ENCODE results near the gene PAQR8.

GRCh38 chr6:52324189-52324588 is 37.8 kb upstream of the PAQR8 start:
- TF ChIP-seq CTCF (IDR thresholded peaks at IDR 0.05; ENCODE audit: insufficient read depth, low read length, poor library complexity, severe bottlenecking), result no peak
- TF ChIP-seq EZH2phosphoT487 (conservative IDR thresholded peaks at IDR 0.05; ENCODE audit: low read length), result no peak
